ENCODE measurements around the gene LHX4.

Gene LHX4

DNA sequence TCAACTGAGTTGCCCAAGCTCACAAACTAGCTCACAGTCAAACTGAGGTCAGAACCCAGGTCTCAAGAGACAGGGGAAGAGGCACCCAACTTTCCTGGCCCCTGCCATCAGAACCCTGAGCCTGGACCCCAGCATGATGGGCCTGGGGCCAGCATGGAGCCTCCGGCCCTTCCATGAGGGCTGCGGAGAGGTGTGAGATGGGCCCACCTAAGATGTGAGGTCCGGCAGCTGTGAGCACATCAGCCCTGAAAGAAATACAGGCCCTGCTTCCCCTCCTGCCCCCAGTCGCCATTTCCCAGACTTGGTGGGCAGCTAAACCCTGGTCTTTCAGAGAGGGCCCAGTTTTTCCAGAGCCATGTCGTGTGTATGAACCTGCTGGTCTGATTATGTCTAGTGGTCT is 44.8 kb upstream of the LHX4 start:
- DNase-seq (ENCODE audit: low read depth): no peak
- no peak overlapping the region for H3K4me3 ChIP-seq (ENCODE audit: low read length)
- TF ChIP-seq, protein P1, sequence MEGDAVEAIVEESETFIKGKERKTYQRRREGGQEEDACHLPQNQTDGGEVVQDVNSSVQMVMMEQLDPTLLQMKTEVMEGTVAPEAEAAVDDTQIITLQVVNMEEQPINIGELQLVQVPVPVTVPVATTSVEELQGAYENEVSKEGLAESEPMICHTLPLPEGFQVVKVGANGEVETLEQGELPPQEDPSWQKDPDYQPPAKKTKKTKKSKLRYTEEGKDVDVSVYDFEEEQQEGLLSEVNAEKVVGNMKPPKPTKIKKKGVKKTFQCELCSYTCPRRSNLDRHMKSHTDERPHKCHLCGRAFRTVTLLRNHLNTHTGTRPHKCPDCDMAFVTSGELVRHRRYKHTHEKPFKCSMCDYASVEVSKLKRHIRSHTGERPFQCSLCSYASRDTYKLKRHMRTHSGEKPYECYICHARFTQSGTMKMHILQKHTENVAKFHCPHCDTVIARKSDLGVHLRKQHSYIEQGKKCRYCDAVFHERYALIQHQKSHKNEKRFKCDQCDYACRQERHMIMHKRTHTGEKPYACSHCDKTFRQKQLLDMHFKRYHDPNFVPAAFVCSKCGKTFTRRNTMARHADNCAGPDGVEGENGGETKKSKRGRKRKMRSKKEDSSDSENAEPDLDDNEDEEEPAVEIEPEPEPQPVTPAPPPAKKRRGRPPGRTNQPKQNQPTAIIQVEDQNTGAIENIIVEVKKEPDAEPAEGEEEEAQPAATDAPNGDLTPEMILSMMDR (conservative IDR thresholded peaks at IDR 0.05; ENCODE audit: low read length): no peak

DNA sequence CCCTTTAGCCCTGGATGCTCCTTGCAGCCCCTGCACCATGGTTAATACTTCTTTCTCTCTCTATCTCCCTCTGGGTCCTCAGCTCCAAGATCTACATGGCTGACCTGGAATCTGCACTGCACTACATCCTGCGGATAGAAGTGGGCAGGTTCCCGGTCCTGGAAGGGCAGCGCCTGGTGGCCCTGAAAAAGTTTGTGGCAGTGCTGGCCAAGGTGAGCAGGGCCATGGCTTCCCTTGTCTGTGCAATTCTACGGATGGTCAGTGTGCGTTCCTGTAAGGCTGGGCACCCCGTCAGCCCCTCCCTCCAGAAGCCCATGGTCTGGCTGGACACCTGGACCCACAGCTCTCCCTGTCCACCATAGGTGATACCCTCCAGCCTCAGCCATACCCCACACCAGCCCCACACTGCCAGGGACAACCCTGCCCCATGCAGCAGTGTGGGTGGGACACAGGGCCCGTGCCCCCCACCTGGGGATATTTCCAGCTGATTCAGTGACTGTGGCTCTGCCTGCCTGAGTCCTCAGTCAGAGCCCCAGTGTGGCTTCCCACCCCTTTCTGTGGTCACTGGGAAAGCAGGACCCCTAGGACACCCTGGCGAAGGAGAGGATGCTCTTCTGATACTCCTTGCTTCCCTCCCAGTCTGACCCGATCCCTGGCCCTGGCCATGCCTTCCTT is 44.0 kb upstream of the LHX4 start:
- no peak for DNase-seq (ENCODE audit: low read depth)
- no peak overlapping the region for H3K4me3 ChIP-seq (ENCODE audit: low read length)
- TF ChIP-seq, protein P1 (conservative IDR thresholded peaks at IDR 0.05; ENCODE audit: low read length): no peak

DNA sequence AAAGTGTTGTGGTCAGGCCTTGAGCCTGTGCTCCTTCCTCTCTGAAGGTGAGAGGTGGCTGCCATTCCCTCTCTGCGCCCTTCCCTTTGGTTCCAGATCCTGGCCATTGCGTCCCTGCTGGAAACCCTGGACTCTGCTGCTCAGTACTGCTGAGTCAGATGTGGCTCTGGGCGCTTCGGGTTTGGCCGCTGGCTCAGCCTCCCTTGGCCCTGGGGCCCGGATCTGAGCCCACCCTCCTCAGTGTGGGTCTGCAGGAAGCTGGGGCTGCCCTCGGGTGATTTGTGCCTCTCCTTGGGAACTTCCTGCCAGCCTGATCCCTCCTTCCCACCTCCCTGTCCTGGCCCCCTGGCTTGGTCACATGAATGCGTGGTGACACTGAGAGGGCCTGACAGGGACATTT is 43.2 kb upstream of the LHX4 start:
- no peak for DNase-seq (ENCODE audit: low read depth)
- TF ChIP-seq, protein P1 (conservative IDR thresholded peaks at IDR 0.05; ENCODE audit: low read length): no peak
- H3K4me3 ChIP-seq (ENCODE audit: low read length): no peak overlapping the region

DNA sequence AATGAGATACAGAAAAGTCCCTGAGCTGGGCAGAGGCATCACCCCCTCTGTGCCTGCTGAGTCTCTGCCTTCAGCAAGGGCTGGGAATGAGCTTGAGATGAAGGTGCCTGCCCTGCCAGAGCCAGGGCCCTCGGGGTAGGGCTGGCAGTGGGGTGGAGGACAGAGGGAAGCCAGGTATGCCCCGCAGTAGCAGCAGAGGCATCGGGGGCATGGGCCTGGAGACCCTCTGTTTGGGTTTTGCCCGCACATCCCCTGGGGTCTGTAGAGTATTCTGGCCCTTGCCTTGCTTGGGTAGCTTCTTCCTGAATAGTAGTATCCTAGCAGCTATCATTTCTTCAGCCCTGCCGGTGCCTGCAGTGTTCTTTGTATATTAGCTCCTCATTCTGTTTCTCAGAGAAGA is 42.4 kb upstream of the LHX4 start:
- no peak for DNase-seq (ENCODE audit: low read depth)
- no peak overlapping the region for H3K4me3 ChIP-seq (ENCODE audit: low read length)
- TF ChIP-seq, protein P1 (conservative IDR thresholded peaks at IDR 0.05; ENCODE audit: low read length): no peak

DNA sequence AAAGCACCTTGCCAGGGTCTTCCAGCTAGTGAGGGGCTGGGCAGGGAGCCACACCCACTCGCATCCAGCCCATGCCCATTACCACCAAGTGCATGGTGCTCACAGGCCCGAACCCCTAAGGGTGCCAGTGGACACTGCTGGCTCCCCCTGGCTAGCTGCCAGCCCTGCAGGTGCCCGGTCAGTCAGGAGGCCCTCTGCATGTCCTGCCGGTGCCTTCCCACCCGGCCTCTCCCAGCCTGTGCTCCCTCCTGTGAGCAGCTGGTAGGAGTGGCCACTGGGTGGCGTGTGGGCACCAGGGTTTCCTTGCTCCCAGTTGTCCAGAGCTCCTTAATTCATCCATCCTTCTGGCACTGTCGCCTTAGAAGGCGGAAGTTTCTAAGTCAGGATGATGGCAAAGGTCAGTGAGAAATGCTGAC is 42.0 kb upstream of the LHX4 start:
- H3K4me3 ChIP-seq (ENCODE audit: low read length): no peak overlapping the region
- peak; percentile 45 for DNase-seq (ENCODE audit: low read depth)
- TF ChIP-seq, protein P1 (conservative IDR thresholded peaks at IDR 0.05; ENCODE audit: low read length): peak; percentile 75

DNA sequence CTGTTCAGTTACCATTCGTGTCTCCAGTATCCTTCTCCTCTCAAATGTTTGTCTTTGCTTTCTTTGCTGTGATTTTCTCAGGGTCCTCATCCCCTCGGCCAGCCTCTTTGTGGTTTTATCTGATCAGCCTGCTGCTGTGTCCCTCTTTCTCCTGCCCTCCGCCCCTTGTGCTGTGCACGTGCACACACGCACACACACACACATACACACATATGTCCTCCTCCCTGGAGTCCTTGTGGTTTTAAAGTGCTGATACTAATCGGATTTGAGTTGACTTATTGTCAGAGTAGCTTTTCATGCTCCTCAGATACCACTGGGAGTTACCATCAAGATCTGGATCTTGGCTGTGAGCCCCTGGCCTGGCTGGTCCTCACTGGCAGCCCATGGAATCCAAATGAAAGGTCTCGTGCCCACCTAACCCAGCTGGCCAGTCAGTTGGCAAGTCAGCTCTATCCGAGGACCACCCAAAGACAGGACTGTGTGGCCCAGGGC is 41.3 kb upstream of the LHX4 start:
- TF ChIP-seq, protein P1 (conservative IDR thresholded peaks at IDR 0.05; ENCODE audit: low read length): no peak
- no peak overlapping the region for H3K4me3 ChIP-seq (ENCODE audit: low read length)
- no peak for DNase-seq (ENCODE audit: low read depth)

DNA sequence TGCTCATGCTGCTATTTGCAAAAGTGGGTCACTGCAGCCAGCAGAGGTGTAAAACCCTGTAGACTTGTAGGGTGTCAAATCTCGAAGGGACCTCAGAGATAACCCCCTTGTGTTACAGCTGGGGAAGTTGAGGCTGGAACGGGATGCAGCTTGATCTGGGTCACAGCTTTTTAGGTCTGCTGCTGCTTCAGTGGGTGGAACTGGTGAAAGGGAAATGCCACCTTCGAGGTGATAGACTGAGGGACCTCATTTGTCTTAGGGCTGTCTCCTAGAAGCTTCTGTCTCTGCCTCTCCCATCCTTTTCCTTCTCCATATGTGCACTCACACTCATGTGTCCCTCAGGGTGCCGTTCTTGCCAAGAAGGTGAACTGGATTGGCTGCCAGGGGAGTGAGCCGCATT is 40.0 kb upstream of the LHX4 start:
- TF ChIP-seq, protein P1 (conservative IDR thresholded peaks at IDR 0.05; ENCODE audit: low read length): no peak

More for the DNA sequence above, 40.0 kb upstream of the LHX4 start:
- no peak for DNase-seq (ENCODE audit: low read depth)
- no peak overlapping the region for H3K4me3 ChIP-seq (ENCODE audit: low read length)

Measured in AG10803 (cell line).